ENCODE data around the gene NR1H3. TPM values are rescaled to one million over a fixed set of nuclear protein-coding genes. Genes with fewer than 3 reads are reported as not detected.

The NR1H3 gene
- total and polyA plus RNA-seq, 10 of the 15 experiments (the other 5 are each of a cell fraction or from before 2014, with no cell fraction given), result 2.6 to 8.9 (median 4.5) TPM

DNA sequence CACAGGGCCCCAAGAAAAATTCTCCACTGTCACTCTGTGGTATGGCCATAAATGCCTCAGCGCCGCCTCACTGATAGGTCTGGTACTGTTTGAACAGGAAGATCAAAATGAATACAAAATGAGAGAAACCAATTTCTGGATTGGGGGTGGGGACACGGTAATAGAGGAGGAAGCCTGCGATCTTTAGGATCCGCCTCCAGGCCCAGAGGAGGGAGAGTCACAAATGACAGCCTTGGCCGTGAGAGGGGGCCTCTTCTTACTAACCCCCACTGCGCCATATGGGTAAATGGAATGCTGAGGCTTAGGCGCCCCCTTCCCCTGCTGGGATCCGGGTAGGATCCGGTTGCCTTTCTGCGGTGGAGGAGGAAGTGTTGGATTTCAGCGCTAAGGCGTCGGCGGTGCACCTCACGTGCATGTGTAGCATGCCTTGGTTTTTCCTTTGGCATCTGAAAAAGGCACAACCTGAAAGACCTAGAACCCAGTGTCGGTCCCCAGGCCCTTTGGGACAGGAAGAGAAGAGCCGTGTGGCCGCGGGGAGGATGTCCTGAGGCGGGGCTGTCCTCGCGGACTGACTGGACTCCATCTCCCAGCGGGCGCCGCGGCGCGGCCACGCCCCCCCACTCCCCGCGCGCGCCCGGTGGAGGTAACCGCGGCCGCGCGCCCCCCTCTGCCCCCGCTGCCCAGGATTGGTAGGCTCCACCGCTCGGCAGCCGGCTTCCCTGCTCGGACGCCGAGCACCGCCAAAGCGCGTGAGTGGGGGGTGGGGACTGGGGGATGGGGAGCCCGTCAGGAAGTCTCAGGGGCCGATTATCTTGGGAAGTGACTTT, 11.4 kb downstream of the NR1H3 start:
- no peaks in the 10 kb centered on the region for H4K20me1 ChIP-seq (ENCODE audit: control insufficient read depth, insufficient read depth)
- H3K9me3 ChIP-seq (replicated peaks; ENCODE audit: control insufficient read depth, insufficient read depth, low read length), result no peaks in the 10 kb centered on the region
- intact Hi-C loops (cut with micrococcal nuclease; ENCODE audit: unreplicated experiment) (loop anchor here (1.0 kb wide), 2 partner anchors 55 to 92 kb away; partner anchors contain the start of gene DDB2), in situ Hi-C loops (cut with MboI) (no loop called here)
- peaks cover 35% of the 10 kb centered on the region for H3K79me2 ChIP-seq (ENCODE audit: control insufficient read depth, insufficient read depth, low read length)
- H3K9ac ChIP-seq (ENCODE audit: control insufficient read depth, insufficient read depth, low read length), result peak overlapping the region; percentile 78
- peak overlapping the region; percentile 89 for H3K4me2 ChIP-seq (ENCODE audit: control insufficient read depth, insufficient read depth)
- peak overlapping the region; percentile 79 for H3K27ac ChIP-seq (ENCODE audit: control insufficient read depth, insufficient read depth)
- TSS peak; percentile 92 for BruUV-seq (replicated peaks)
- CTCF ChIA-PET, result interaction anchor here (1.0 to 2.6 kb wide), 4 partner anchors 10 to 91 kb away, joined by 3 to 14 read pairs (median 5); partner anchors contain the start of gene NR1H3
- RAD21 ChIA-PET (ENCODE audit: unreplicated experiment), result no interaction called here
- ATAC-seq (peak; percentile 77), DNase-seq (ENCODE audit: low read depth, low spot score) (no peak), FAIRE-seq (no peak)
- no peaks in the 10 kb centered on the region for H3K36me3 ChIP-seq (ENCODE audit: control insufficient read depth in 2 of 2, insufficient read depth in 2 of 2, low read length in 1 of 2)
- WGBS (ENCODE audit: insufficient coverage, insufficient replicate concordance, low lambda C conversion rate, missing lambda C conversion rate), result 2% methylated on average over 35 of the region's 52 CpGs
- H3K4me3 ChIP-seq, result peak overlapping the region; percentile 78
- H3K27me3 ChIP-seq (replicated peaks in 1 of 2; ENCODE audit: control insufficient read depth in 2 of 2, insufficient read depth in 2 of 2, low read length in 1 of 2), result no peaks in the 10 kb centered on the region
- SMC1A ChIA-PET (ENCODE audit: uncharacterized antibody, unreplicated experiment), result no interaction called here
- peaks cover 23% of the 10 kb centered on the region for H3K4me1 ChIP-seq (ENCODE audit: control insufficient read depth, insufficient read depth, low read length)
- H2AFZ ChIP-seq (ENCODE audit: control insufficient read depth, low read depth, low read length), result peak overlapping the region; percentile 94
- POLR2A ChIA-PET, result interaction anchor here (1.1 to 1.6 kb wide), 2 partner anchors 9 to 21 kb away, joined by 3 to 5 read pairs; partner anchors contain the start of gene ACP2
- TF ChIP-seq NFYB (IDR thresholded peaks at IDR 0.05; ENCODE audit: insufficient read depth, low read depth, low read length) (0 out of 2 replicates have a peak, but pooled peaks have one; percentile 27), IKZF2 (IDR thresholded peaks at IDR 0.05) (peak; percentile 53; a peak in 3 of 4 replicates), CBX3 (IDR thresholded peaks at IDR 0.05; ENCODE audit: borderline replicate concordance, low read depth) (no peak), NR2F1 (conservative IDR thresholded peaks at IDR 0.05) (no peak), CHD1 (IDR thresholded peaks at IDR 0.05; ENCODE audit: low read depth, low read length) (peak; percentile 94), POLR2A (IDR thresholded peaks at IDR 0.05; ENCODE audit: low read depth, low read length) (peak; percentile 14), ZZZ3 (IDR thresholded peaks at IDR 0.05; ENCODE audit: control insufficient read depth, insufficient read length, low read depth) (no peak), MYC (IDR thresholded peaks at IDR 0.05; ENCODE audit: insufficient read depth, insufficient read length, insufficient replicate concordance, low read length, severe bottlenecking) (peak; percentile 9), RFX5 (IDR thresholded peaks at IDR 0.05; ENCODE audit: low read depth, low read length) (no peak), ZNF622 (IDR thresholded peaks at IDR 0.05) (no peak), MTA3 (IDR thresholded peaks at IDR 0.05; ENCODE audit: borderline replicate concordance, low read length) (no peak), MYB (IDR thresholded peaks at IDR 0.05; ENCODE audit: borderline replicate concordance, low read depth, low read length) (no peak), BRCA1 (IDR thresholded peaks at IDR 0.05; ENCODE audit: low read depth, low read length) (no peak), RELA (IDR thresholded peaks at IDR 0.05; ENCODE audit: borderline replicate concordance, partially characterized antibody) (no peak), ZBED1 (IDR thresholded peaks at IDR 0.05; ENCODE audit: borderline replicate concordance) (no peak), ZNF274 (IDR thresholded peaks at IDR 0.05; ENCODE audit: insufficient read depth, insufficient read length) (no peak)
- TF ChIP-seq, protein P1, sequence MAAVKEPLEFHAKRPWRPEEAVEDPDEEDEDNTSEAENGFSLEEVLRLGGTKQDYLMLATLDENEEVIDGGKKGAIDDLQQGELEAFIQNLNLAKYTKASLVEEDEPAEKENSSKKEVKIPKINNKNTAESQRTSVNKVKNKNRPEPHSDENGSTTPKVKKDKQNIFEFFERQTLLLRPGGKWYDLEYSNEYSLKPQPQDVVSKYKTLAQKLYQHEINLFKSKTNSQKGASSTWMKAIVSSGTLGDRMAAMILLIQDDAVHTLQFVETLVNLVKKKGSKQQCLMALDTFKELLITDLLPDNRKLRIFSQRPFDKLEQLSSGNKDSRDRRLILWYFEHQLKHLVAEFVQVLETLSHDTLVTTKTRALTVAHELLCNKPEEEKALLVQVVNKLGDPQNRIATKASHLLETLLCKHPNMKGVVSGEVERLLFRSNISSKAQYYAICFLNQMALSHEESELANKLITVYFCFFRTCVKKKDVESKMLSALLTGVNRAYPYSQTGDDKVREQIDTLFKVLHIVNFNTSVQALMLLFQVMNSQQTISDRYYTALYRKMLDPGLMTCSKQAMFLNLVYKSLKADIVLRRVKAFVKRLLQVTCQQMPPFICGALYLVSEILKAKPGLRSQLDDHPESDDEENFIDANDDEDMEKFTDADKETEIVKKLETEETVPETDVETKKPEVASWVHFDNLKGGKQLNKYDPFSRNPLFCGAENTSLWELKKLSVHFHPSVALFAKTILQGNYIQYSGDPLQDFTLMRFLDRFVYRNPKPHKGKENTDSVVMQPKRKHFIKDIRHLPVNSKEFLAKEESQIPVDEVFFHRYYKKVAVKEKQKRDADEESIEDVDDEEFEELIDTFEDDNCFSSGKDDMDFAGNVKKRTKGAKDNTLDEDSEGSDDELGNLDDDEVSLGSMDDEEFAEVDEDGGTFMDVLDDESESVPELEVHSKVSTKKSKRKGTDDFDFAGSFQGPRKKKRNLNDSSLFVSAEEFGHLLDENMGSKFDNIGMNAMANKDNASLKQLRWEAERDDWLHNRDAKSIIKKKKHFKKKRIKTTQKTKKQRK (IDR thresholded peaks at IDR 0.05; ENCODE audit: low read depth, low read length), result no peak
- TF ChIP-seq, protein P2, sequence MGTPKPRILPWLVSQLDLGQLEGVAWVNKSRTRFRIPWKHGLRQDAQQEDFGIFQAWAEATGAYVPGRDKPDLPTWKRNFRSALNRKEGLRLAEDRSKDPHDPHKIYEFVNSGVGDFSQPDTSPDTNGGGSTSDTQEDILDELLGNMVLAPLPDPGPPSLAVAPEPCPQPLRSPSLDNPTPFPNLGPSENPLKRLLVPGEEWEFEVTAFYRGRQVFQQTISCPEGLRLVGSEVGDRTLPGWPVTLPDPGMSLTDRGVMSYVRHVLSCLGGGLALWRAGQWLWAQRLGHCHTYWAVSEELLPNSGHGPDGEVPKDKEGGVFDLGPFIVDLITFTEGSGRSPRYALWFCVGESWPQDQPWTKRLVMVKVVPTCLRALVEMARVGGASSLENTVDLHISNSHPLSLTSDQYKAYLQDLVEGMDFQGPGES (IDR thresholded peaks at IDR 0.05), result no peak
- TF ChIP-seq, protein P3, sequence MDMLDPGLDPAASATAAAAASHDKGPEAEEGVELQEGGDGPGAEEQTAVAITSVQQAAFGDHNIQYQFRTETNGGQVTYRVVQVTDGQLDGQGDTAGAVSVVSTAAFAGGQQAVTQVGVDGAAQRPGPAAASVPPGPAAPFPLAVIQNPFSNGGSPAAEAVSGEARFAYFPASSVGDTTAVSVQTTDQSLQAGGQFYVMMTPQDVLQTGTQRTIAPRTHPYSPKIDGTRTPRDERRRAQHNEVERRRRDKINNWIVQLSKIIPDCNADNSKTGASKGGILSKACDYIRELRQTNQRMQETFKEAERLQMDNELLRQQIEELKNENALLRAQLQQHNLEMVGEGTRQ (IDR thresholded peaks at IDR 0.05; ENCODE audit: borderline replicate concordance, low read depth, low read length), result no peak

Data from GM12878 (cell line).